Measurements from ENCODE around the gene IER5L.

DNA sequence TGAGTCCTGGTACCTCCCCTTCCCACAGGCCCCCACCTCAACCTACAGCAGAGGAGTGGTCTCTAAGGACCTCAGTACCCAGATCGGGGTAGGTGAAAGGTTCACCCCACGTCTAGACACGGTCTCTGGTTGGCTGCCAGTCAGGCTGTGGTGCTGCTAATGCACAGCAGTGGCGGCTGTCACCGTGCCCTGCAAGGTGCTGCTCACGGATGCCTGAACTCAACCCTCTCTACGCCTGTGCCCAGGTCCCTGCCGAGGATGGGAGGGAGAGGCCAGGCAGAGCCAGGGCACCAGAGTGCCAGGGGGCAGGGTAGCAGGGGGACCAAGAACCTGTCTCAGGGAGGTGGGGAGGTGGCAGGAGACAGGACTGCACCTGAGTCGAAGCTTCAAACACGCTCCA, 14.3 kb downstream of the IER5L start:
- TF ChIP-seq, protein P1, sequence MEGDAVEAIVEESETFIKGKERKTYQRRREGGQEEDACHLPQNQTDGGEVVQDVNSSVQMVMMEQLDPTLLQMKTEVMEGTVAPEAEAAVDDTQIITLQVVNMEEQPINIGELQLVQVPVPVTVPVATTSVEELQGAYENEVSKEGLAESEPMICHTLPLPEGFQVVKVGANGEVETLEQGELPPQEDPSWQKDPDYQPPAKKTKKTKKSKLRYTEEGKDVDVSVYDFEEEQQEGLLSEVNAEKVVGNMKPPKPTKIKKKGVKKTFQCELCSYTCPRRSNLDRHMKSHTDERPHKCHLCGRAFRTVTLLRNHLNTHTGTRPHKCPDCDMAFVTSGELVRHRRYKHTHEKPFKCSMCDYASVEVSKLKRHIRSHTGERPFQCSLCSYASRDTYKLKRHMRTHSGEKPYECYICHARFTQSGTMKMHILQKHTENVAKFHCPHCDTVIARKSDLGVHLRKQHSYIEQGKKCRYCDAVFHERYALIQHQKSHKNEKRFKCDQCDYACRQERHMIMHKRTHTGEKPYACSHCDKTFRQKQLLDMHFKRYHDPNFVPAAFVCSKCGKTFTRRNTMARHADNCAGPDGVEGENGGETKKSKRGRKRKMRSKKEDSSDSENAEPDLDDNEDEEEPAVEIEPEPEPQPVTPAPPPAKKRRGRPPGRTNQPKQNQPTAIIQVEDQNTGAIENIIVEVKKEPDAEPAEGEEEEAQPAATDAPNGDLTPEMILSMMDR (IDR thresholded peaks at IDR 0.05), result no peak
- TF ChIP-seq POLR2AphosphoS5 (IDR thresholded peaks at IDR 0.05), result no peak
